Fibroblast of lung (primary cell): ENCODE results near the gene CHTF18. TPM values are rescaled to one million over a fixed set of nuclear protein-coding genes. Genes with fewer than 3 reads are reported as not detected.

Experiments used
- DNase-seq, 2 donors: peaks; one replicate each; pipeline versions ENCODE4 v3.0.0 to v3.0.0-alpha.2; 2010; ENCODE audit warnings: low read depth in 2 of 2
- H2AFZ ChIP-seq: 2 replicates; pipeline ENCODE4 v1.5.1; 2012; ENCODE audit warnings: low read length, control low read depth, inconsistent platforms
- H3K27ac ChIP-seq: 2 replicates; pipeline ENCODE4 v1.5.1; 2011; ENCODE audit warnings: low read length, control low read depth; ENCODE audit not compliant: insufficient read depth
- H3K27me3 ChIP-seq: 2 replicates; pipeline ENCODE4 v1.5.1; 2011; ENCODE audit warnings: mild to moderate bottlenecking, low read length; ENCODE audit not compliant: control insufficient read depth, insufficient read depth
- H3K36me3 ChIP-seq: 2 replicates; pipeline ENCODE4 v1.5.1; 2011; ENCODE audit warnings: low read length; ENCODE audit not compliant: control insufficient read depth, insufficient read depth
- H3K4me1 ChIP-seq: 2 replicates; pipeline ENCODE4 v1.5.1; 2011; ENCODE audit warnings: low read length; ENCODE audit not compliant: control insufficient read depth, insufficient read depth; ENCODE audit errors: extremely low read depth
- H3K4me2 ChIP-seq: 2 replicates; pipeline ENCODE4 v1.5.1; 2011; ENCODE audit warnings: low read length, control low read depth; ENCODE audit not compliant: insufficient read depth; ENCODE audit errors: extremely low read depth
- H3K4me3 ChIP-seq, 4 experiments: fragments of 200-600 bp in 1 of 4; sonication (generic) in 1 of 4; replicated peaks in 1 of 4; 2 replicates each; pipeline ENCODE4 v1.5.1; 2011 to 2016; ENCODE audit warnings: low read length in 4 of 4, low read depth in 3 of 4, mild to moderate bottlenecking in 3 of 4, control low read depth in 2 of 4, inconsistent platforms in 1 of 4, mixed read lengths in 1 of 4; ENCODE audit not compliant: insufficient read depth in 1 of 4; ENCODE audit errors: control extremely low read depth in 1 of 4
- H3K79me2 ChIP-seq: 2 replicates; pipeline ENCODE4 v1.5.1; 2012; ENCODE audit warnings: mild to moderate bottlenecking, low read length, inconsistent platforms; ENCODE audit not compliant: control insufficient read depth, insufficient read depth
- H3K9ac ChIP-seq: 2 replicates; pipeline ENCODE4 v1.5.1; 2011; ENCODE audit warnings: mild to moderate bottlenecking, low read length, control low read depth; ENCODE audit not compliant: insufficient read depth
- H3K9me3 ChIP-seq: 2 replicates; pipeline ENCODE4 v1.5.1; 2012; ENCODE audit warnings: low read depth, low read length; ENCODE audit not compliant: control insufficient read depth, insufficient read depth
- H4K20me1 ChIP-seq: 2 replicates; pipeline ENCODE4 v1.5.1; 2011; ENCODE audit warnings: low read length; ENCODE audit not compliant: control insufficient read depth, insufficient read depth; ENCODE audit errors: extremely low read depth
- CTCF ChIP-seq, 2 donors: IDR thresholded peaks in 1 of 2; conservative IDR thresholded peaks in 1 of 2; 1 replicate in 1 of 2; 2 replicates in 1 of 2; pipeline ENCODE4 v1.5.1; 2011 to 2012; ENCODE audit warnings: low read length in 2 of 2, control low read depth in 1 of 2, inconsistent platforms in 1 of 2, low read depth in 1 of 2, mild to moderate bottlenecking in 1 of 2
- EZH2 ChIP-seq: IDR thresholded peaks from 2 replicates; pipeline ENCODE4 v1.5.1; 2012; ENCODE audit warnings: low read length, control low read depth, mild to moderate bottlenecking; ENCODE audit errors: missing control alignments
- polyA plus RNA-seq, 2 donors: library from polyadenylated mRNA; depleted of rRNA in 1 of 2; stranded (reverse) in 1 of 2; unstranded in 1 of 2; fragments of >200 nt; gene quantifications; 2 replicates each; pipeline ENCODE4 v1.2.1, GENCODE V29; 2011 to 2012; ENCODE audit warnings: missing spikeins in 1 of 2
- total RNA-seq: library from RNA; depleted of rRNA; stranded (reverse); fragments of >200 nt; gene quantifications from 2 replicates; pipeline ENCODE4 v1.2.1, GENCODE V29; 2014

CHTF18 gene
- total and polyA plus RNA-seq, 2 donors (not counting 1 experiment from before 2014, with no cell fraction given): 1.1 to 4.3 TPM

- no peak for DNase-seq
- Histone ChIP-seq H3K27ac (no peak overlapping the region), H3K79me2 (no peaks in the 10 kb centered on the region), H2AFZ (no peak overlapping the region), H3K4me3 (no peak overlapping the region), H3K4me1 (no peaks in the 10 kb centered on the region), H3K27me3 (no peaks in the 10 kb centered on the region), H4K20me1 (no peaks in the 10 kb centered on the region), H3K9ac (no peak overlapping the region), H3K4me2 (no peak overlapping the region), H3K9me3 (no peaks in the 10 kb centered on the region), H3K36me3 (peaks cover 7% of the 10 kb centered on the region)
- TF ChIP-seq EZH2: no peak
- no peak for TF ChIP-seq CTCF (conservative IDR thresholded peaks at IDR 0.05 in 1 of 2, IDR thresholded peaks at IDR 0.05 in 1 of 2; ENCODE audit: low read depth in 1 of 2, low read length in 2 of 2)
Measured at GRCh38 chr16:781346-782010, 6.9 kb upstream of the CHTF18 start.

DNA sequence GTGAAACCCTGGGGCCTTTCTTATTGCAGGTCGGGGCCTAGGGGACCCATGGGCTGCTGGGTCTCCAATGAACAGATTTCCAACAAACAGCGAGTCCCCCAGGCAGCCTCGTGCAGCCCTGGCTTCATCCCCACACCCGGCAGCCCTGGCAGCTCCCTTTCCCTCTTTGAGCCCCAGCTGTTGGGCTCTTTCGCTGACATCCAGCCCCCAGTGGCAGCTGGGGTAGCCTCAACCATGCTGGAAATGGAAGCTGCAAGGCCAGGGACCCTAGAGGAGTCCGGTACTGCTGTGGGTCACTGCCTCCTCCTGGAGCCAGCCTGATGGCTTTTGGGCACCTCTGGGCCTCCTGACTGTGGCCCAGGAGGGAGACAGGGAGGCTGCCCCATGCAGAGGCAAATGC lies 6.2 kb upstream of the CHTF18 start:
- Histone ChIP-seq H2AFZ (no peak overlapping the region), H3K4me2 (no peak overlapping the region), H3K9me3 (no peaks in the 10 kb centered on the region), H3K79me2 (peaks cover 5% of the 10 kb centered on the region), H3K36me3 (peaks cover 10% of the 10 kb centered on the region), H3K9ac (no peak overlapping the region), H3K27ac (no peak overlapping the region), H3K27me3 (no peaks in the 10 kb centered on the region), H3K4me3 (no peak overlapping the region), H3K4me1 (peaks cover 2% of the 10 kb centered on the region), H4K20me1 (no peaks in the 10 kb centered on the region)
- DNase-seq: no peak
- no peak for TF ChIP-seq CTCF (conservative IDR thresholded peaks at IDR 0.05 in 1 of 2, IDR thresholded peaks at IDR 0.05 in 1 of 2; ENCODE audit: low read depth in 1 of 2, low read length in 2 of 2)
- no peak for TF ChIP-seq EZH2

DNA sequence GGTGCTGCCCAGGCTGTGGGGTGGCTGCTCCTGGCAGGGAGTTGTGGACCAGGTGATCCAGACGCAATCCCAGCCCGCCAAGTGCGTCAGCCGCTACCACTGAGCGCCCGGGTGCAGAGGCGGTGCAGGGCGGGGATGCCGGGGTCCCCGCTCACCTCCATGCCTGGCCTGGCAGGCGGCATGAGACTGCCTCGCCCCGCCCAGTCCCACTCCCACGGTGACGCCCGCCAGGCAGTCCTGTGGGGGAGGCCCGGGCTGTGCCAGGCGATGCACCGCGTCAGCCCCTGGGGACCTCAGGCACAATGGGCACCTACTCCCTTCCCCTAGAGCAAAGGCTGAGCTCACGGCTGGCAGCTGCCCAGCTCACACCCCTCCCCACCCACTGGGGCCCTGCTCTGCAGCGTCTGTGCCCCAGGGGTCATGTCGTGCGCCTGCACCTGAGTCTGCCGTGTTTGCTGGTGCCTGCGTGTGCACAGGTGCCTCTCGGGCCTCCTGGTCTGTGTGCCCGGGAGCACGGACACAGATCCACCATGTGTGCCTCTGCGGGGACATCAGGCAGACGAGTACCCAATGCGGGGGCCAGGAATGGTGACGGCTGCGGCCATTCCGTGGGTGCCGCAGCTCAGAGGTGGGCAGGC lies 5.5 kb upstream of the CHTF18 start:
- Histone ChIP-seq H3K36me3 (peaks cover 10% of the 10 kb centered on the region), H3K27me3 (no peaks in the 10 kb centered on the region), H3K4me2 (no peak overlapping the region), H2AFZ (no peak overlapping the region), H3K9me3 (no peaks in the 10 kb centered on the region), H3K9ac (no peak overlapping the region), H3K79me2 (peaks cover 11% of the 10 kb centered on the region), H3K4me3 (no peak overlapping the region), H3K4me1 (peaks cover 3% of the 10 kb centered on the region), H3K27ac (no peak overlapping the region), H4K20me1 (no peaks in the 10 kb centered on the region)
- TF ChIP-seq EZH2: no peak
- no peak for TF ChIP-seq CTCF (conservative IDR thresholded peaks at IDR 0.05 in 1 of 2, IDR thresholded peaks at IDR 0.05 in 1 of 2; ENCODE audit: low read depth in 1 of 2, low read length in 2 of 2)
- DNase-seq: no peak
